GM18909 (cell line): ENCODE measurements around the gene ELF2.
"Not testable (repeated sequence)": the region's sequence is repeated elsewhere in the genome, so short reads cannot be mapped to it uniquely, and the experiment has no call there.

Source experiments
- ATAC-seq: cut with Tn5 transposase; IDR thresholded peaks from one replicate; pipeline ENCODE4 v1.9.1; 2021; ENCODE audit warnings: mild to moderate bottlenecking; ENCODE audit not compliant: unreplicated experiment, poor library complexity

Gene ELF2

DNA sequence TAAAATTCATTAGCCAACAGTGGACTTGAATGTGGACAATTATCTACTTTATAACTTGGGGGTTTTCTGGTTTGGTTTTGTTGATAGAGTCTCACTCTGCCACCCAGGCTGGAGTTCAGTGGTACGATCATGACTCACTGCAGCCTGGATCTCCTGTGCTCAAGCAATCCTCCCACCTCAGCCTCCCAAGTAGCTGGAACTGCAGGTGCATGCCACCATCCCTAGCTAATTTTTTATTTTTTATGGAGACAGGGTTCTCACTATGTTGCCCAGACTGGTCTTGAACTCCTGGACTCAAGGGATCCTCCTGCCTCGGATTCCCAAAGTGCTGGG lies 12.4 kb upstream of the ELF2 start:
- ATAC-seq = no peak

DNA sequence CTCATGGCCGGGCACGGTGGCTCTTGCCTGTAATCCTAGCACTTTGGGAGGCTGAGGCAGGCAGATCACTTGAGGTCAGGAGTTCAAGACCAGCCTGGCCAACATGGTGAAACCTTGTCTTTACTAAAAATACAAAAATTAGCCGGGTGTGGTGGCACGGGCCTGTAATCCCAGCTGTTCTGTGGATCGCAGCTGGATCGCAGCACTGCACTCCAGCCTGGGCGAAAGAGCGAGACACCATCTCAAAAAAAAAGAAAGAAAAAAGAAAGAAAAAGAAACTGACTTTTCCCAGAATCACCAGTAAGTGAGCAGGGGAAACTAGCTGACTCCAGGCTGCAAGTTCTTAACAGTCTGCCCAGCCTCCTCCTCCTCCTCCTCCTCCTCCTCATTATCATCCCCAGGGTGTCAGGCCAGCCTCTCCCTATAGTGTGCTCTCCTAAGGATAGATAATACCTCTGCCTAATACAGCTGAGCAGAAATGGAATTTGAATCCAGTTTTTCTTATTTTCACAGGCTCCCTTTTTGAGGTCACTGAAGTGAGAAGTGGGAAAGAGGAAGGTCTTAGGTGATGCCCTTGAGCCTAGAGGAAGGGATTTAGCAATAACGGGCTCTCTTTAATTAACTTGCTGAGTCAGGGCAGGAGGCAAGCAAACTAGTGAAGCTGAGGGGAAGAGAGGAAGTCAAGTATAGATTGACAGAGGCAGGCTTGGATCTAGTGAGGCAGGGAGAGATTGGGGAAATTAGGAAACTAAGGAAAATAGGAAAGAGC lies 11.8 kb upstream of the ELF2 start:
- ATAC-seq = no peak

DNA sequence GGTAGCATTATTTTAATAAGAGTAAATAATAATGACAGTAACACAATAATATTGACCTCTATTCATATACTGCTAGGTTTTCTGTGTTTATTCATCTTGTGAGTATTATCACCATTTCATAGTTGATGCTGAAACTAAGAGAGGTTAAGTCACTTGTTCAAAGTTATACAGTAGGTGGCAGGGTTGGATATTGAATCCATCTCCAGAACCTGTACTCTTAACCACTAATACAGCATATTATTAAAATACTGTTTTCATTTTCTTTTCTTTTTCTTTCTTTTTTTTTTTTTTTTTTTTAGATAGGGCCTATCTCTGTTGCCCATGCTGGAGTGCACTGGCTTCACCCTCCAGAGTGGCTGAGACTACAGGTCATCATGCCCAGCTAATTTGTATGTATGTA lies 7.1 kb upstream of the ELF2 start:
- ATAC-seq = peak; percentile 60

DNA sequence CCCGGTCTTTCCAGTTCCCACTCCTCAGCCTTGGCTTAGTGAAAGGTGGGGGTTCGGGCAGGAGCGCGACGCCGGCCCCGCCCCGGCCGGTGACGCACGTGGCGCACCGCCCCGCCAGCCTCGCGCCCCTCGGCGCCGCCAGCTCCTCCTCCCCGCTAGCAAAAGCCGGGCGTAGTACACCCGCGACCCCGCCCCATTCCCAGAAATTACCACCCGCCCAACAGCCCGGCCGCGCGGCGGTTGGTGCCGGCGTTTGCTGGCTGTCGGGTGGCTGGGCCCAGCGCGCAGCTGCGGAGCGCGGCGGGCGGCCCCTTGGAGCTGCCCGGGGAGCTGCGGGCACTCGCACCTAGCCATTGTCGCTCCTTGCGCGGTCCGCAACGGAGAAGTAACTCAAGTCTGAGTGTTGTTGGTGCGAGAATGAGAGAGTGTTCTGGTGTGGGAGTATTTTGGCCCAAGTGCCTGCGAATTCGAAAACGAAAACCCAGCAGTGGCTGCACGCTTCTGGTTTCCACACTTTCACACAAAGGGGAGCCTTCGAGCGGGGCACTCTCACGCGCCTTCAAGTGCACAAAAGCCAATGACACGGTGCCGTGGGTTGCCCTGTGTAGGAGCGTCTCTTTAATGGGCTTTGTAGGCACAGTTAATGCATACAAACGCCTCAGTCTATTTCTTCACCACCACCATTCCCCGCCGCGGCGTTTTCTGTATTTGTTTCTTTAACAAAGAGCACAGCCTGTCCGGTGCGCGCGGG lies 1.0 kb upstream of the ELF2 start:
- ATAC-seq = peak; percentile 71

DNA sequence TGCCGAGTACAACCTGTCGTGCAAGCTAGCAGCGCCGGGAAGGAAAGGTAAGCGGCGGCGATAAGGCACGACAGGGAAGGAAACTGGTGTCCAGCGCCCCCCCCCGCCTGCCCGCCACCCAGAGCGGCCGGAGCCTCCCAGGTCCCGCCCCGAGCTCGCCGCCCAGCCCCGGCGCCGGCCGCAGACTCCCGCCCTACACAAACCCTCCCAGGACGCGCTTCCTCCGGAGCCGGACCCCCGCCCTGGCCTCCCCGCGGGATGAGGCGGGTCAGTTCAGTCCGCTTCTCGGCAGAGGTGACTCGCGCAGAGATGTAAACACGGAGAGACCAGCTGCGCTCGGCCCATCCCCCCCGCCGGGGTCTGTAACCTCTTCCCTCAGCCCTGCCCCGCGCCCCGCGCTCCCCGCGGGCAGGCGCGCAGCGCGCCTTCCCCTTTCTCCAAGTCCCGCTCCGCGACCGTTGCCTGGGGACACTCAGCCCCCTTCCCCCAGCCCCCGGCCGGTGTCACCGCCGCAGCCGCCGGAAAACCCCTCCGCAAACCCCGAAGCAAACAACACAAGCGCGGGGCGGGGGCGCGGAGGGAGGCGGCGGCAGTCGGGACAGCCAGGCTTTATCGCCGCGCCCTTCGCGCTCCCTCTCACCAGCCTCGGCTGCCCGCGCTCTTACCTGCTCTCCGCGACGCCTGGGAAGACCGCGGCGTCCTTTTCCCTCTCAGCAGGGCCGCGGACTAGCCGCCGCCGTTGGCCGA lies 543 bp downstream of the ELF2 start:
- ATAC-seq = peak; percentile 22

DNA sequence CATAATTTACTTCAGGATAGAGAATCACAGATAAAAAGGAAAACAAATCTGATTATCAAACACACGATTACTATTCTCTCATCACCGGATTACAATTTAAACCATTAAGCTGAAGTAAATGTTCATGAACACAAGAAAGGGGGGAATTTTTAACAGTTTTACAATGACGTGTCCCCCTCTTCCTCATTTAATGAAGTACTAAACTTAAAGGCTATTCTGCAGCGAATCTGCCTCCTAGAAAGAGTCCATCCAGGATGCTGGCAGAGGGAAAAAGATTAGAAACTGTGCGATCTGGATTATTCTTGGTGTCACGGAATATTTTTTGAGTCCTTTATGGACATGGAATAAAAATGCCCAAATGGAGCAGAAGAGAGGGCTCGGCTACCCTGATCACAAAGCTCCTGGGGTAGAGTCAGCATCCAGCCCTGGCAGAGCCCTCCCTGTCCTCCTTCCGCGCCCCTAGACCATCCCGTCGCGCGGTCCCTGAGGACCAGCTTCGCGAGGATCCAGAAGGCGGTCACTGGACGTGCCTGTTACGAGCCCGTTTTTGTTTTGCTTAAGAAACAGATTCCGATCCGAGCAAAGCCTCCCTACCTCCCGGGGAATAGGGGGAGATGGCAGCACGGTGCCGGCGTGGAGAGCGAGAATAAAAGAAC lies 1.2 kb downstream of the ELF2 start:
- no peak for ATAC-seq

DNA sequence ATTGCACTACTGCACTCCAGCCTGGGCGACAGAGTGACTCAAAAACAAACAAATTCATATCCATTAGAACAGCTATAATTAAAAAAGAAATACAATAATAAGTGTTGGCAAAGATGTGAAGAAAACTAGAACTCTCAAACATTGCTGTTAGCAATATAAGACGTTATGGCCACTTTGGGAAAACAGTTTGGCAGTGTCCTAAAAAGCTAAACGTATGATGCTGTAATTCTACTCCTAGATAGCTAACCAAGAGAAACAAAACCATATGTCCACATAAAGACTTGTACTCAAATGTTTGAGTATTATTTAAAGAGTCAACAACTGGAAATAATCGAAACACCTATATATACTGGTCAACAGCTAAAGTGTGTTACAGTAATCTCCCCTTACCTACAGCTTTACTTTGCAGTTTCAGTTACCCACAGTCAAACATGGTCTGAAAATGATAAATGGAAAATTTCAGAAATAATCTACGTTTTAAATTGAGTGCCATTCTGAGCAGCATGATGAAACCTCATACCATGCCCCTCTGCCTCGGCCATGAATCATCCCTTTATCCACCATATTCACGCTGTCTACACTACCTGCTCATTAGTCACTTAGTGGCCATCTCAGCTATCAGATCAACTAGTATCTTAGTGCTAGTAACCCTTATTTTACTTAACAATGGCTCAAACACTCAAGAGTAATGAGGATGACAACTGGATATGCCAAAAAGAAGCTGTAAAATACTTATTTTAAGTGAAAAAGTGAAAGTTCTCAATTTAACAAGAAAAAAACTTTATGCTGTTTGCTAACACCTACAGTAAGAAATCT lies 4.9 kb downstream of the ELF2 start:
- ATAC-seq = no peak

DNA sequence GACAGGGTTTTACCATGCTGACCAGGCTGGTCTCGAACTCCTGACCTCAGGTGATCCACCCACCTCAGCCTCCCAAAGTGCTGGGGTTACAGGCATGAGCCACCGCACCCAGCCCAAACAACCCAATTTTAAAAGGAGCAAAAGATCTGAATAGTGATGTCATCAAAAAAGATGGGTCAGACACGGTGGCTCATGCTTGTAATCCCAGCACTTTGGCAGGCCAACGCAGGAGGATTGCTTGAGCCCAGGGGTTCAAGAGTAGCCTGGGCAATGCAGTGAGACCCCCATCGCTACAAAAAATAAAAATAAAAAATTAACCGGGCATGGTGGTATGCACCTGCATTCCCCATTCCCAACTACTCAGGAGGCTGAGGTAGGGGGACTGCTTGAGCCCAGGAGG lies 6.1 kb downstream of the ELF2 start:
- no peak for ATAC-seq

DNA sequence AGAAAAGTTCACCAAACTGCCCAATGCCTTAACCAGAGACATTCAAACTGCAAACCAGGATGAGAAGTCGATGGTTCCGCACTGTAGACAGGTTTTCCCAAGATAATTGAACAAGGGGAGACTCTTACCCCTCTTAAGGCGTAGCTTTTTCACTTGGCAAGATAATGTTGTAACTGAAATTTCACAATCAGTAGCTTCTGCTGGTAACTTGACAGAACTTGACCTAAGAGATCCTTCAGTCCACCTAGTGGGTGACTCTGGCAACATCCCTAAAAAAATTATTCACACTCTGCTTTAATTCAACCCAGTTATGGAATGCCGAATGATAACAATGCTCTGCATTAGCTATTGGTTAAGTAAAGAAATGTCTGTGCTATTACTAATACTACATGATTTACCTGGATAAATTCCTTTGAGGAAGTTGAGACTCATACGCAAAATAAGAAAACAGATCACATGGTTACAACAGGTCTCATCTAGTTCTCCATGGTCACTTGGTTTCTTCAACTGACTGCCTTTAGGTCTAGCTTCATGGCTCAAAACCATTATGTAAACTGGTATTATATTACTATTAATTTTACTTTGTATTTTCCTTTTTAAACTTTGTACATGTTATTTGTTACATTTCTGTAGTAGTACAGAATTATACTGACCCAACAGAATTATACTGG lies 9.1 kb downstream of the ELF2 start:
- no peak for ATAC-seq

DNA sequence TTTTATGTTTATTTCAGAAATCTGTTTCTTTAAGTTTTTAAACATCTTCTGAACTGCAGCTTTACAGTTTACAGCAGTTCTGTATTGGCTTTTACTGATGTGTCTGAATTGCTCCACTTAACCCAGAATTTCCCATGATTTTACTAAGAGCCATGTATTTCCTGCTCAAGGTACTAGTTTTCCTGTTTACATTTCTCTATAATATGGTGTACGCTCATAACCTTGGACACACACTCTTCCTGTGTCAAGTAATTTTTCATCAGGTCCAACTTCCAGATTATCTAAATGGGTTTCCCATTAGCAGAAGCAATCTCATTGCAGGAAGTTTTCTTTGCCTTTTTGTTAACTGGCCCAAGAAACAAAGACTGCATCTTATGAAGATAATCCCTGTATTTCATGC lies 12.3 kb downstream of the ELF2 start:
- ATAC-seq = no peak

DNA sequence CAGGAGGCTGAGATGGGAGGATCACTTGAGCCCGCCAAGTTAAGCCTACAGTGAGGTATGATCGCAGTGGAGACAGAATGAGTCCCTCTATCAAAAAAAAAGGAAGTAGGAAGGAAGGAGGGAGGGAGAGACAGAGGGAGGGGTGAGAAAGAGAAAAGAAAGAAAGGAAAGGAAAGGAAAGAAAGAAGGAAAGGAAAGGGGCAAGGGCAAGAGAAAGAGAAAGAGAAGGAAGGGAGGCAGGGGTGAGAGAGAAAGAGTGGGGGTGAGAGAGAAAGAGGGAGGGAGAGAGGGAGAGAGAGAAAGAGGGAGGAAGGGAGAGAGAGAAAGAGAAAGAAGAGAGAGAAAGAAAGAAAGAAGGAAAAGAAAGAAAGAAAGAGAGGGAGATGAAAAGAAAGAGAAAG lies 13.2 kb downstream of the ELF2 start:
- no peak for ATAC-seq

DNA sequence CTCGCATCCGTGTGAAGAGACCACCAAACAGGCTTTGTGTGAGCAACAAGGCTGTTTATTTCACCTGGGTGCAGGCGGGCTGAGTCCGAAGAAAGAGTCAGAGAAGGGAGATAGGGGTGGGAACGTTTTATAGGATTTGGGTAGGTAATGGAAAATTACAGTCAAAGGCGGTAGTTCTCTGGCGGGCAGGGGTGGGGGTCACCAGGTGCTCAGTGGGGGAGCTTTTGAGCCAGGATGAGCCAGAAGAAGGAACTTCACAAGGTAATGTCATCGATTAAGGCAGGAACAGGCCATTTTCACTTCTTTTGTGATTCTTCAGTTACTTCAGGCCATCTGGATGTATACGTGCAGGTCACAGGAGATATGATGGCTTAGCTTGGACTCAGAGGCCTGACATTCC lies 19.0 kb downstream of the ELF2 start:
- not testable (repeated sequence) for ATAC-seq

DNA sequence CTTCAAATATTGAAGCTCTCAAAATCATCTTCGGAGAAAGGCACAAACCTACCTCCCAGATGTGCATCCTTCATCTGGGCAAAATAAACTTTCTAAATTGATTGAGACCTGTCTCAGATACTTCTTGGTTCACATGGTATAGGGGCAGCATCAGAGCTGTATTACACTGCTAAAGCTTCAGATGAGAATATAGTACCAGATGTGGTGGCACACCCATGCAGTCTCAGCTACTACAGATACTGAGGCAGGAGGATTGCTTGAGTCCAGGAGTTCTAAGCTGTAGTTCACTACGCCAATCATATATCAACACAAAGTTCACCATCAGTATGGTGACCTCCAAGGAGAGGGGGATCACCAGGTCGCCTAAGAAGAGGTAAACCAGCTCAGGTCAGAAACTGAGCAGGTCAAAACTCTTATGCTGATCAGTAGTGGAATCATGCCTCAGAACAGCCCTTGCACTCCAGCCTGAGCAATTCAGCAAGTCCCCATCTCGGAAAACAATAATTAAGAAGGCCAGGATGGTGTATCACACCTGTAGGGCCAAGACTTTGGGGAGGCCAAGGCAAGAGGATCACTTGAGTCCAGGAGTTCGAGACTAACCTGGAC lies 22.0 kb downstream of the ELF2 start:
- no peak for ATAC-seq

DNA sequence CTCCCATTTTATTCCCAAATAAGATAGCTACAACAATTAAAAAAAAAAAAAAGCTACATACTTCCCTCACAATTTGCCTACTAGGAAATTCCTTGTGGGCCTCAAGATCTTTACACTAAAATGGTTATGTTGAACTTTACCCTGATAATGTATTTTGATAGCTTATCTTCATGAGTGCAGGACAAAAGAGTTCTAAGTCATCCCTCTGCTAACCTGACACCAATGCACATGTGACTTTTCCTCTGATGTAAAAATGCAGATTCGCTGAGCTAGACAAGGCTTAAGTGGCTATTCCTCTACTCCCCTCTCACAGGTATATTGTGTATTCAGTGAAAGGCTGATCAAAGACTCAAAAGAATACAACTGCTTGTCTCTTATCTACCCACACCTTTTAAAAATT lies 22.5 kb downstream of the ELF2 start:
- ATAC-seq = no peak

DNA sequence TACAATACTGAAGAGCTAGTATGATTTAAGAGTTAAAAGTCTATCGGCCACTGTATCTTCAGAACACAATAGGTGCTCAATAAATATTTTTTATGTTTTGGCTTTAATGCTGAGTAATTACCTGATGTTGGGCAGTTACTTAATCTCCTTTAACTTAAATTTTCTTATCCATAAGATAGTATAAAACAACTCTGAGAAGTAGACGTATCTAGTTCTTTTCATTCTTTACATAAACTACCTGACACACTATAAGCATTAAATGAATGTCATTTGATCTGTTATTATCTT lies 22.9 kb downstream of the ELF2 start:
- no peak for ATAC-seq

DNA sequence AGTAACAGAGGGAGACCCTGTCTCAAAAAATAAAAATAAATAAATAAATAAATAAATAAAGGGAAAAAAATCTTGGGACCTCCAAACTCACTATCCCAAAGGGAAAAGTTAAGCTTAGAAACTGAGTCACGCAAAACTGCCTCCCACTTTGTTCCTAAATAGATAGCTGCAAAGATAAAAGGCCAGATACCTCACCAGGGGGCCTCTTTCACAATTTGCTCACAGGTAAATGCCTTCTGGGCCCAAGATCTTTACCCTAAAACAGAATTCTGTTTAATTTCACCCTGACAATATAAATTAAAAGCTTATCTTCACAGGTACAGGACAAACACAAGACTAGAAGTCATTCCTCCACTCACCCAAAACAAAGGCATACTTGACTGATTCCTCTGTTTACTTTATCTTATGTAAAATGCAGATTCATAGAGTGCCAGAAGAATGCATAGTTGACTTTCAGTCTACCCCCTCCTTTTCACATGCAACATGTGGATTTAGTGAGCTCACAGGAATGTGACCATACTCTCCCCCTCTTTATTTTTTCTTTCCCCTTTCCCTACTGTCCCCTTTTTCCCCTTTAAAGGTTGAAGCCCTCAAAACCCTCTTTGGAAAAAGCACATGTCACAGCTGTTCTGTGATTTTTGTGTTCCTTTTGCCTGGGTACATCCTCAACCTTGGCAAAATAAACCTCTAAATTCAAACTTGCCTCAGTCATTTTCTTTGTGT lies 23.4 kb downstream of the ELF2 start:
- ATAC-seq = no peak

DNA sequence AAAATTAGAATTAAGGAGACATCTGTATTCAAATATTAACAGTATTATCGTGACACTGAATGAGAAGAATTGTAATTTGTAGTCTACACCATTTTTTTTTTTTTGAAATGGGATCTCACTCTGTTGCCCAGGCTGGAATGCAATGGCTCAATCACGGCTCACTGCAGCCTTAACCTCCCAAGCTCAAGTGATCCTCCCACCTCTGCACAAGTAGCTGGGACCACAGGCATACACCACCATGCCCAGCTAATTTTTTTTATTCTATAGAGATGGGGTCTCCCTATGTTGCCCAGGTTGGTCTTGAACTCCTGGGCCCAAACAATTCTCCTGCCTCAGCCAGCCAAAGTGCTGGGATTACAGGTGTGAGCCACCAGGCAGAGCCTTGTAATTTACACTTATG lies 24.8 kb downstream of the ELF2 start:
- ATAC-seq = no peak

DNA sequence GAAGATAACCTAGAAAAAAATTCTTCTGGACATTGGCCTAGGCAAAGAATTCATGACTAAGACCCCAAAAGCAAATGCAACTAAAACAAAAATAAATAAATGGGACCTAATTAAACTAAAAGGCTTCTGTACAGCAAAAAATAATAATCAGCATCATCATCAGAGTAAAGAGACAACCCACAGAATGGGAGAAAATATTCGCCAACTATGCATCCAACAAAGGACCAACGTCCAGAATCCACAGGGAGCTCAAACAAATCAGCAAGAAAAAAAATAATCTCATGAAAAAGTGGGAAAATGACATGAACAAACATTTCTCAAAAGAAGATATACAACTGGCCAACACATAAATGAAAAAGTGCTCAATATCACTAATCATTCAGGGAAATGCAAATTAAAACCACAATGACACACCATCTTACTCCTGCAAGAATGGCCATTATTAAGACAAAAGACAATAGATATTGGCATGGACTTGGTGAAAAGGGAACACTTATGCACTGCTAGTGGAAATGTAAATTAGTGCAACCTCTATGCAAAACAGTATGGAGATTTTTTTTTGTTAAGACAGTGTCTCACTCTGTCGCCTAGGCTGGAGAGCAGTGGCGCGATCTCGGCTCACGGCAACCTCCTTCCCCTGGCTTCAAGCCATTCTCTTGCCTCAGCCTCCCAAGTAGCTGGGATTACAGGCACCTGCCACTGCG lies 29.9 kb downstream of the ELF2 start:
- no peak for ATAC-seq
